HG03139 (cell line): ENCODE data around the gene DLGAP3.

ENCODE experiments used
- ATAC-seq: cut with Tn5 transposase; IDR thresholded peaks from one replicate; pipeline ENCODE4 v1.9.1; 2021; ENCODE audit not compliant: unreplicated experiment

DLGAP3 gene

DNA sequence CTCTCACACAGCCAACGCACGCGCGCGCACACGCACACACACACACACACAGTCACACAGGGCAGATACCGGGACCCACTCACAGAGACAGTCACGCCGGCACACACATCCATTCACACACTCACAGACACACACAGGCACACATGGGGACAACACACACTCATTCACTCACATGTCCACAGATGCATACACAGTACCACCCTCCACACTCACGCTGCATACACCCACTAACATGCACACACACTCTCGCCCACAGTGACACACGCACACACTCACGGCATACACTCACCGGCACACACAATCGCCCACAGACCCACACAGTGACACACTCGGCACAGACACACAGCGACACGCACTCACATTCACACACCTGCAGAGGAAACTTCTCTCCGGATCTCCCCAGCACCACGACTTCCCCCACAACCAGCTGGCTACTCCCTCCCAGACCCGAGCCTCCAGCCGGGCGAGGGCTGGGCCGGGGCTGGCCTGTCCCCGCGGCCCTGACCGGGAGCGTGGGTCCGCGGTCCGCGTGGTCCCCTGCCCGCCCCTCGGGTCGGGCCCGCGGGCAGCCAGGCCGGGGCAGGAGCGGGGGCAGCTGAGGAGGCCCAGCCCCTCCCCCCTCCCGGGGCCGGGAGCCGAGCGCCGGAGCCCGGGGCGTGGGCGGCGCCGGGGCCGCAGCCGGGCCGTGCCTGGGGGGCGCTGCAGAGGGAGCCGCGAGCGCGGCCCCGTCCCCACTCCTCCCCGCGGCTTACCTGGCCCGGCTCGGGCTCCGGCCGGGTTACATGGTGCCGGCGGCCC lies 552 bp downstream of the DLGAP3 start:
- ATAC-seq = no peak

GRCh38 chr1:34928066-34928696 lies 1.3 kb downstream of the DLGAP3 start:
- ATAC-seq = no peak

- no peak for ATAC-seq
These were observed 2.1 kb downstream of the DLGAP3 start for GRCh38 chr1:34927316-34927715.

- no peak for ATAC-seq
These were observed 2.6 kb downstream of the DLGAP3 start for GRCh38 chr1:34926894-34927293.

GRCh38 chr1:34926156-34926555 lies 3.3 kb downstream of the DLGAP3 start:
- no peak for ATAC-seq

DNA sequence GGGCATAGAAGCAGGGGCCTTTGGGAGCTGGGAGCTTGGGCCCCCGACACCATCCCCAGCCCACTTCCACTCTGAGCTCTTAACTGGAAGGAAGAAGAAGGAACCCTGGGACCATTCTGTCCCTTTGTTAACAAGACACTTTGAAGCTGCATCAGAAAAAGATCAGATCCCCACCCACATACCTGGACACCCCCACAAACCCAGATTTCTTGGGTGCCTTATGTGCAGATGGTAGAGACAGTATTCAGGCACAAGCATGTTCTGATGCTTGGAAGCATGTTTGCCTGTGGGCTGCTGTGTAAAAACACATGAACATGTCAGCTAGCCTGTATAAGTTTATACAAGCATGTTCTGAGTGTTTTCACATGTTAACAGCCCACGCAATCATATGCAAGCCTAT lies 3.7 kb downstream of the DLGAP3 start:
- no peak for ATAC-seq

DNA sequence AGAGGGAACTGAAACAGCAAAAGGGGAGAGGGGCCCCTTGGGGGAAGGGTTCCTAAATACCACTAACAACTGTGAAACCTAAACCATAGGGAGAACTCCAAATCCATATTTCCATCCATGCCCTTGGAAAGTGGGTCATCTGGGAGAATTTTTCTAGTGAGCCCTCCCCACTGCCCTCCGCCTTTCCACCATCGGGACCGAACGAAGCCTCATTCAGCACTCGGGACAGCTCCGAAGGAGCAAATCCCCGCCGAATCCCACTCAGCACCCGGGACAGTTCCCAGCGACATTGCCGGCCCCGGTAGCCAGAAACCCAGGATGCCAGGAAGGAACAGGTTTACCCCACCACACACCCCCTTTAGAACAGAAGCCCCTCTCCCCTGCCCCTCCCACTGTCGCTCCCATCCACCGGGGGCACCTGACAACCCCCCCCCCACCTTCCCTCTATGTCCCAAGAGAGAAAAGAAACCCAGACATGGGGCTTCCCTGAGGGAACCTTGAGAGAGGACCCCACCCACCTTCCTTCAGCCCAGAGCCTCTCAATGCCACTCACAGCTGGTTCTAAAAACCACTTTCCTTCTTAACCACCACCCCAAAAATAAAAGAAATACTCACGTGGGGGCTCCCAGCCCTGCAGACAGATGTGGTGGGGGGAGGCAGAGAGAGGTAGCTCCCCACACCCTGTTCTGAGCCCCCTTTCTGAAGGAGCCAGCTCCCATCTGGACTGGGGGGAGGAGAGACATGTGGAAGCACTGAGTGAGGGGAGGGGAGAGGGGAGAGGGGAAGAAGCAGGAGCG lies 4.5 kb downstream of the DLGAP3 start:
- ATAC-seq = no peak

GRCh38 chr1:34923490-34923889 lies 6.0 kb downstream of the DLGAP3 start:
- no peak for ATAC-seq

GRCh38 chr1:34918977-34919561 lies 10.4 kb downstream of the DLGAP3 start:
- ATAC-seq = no peak

DNA sequence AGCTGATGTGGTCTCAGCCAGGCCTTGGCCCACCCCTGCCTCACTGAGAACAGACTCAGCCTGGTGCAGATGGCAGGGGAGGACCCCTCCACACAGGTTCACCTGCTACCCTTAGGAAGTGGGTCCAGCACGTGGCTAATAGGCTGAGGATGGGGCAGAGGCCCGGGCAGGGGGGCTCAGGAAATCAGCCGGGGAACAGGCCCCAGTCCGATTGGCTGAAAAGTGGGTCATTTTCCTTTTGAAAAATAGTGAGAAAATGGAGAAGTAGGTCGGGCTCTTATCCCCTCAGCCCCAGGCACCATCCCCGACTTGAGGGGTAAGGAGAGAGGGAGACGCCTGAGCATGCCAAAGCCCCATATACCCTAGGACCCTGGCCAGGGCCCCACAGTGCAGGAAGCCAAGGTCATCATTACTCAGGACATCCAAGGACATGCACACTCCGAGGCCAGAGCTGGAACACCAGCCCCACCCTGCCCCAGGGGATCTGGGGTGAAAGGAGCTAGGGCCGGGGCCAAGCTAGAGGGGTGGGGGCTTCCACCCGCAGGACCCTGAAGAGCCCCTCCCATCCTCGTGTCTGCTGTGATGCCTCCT lies 11.0 kb downstream of the DLGAP3 start:
- ATAC-seq = no peak

GRCh38 chr1:34917017-34917416 lies 12.4 kb downstream of the DLGAP3 start:
- no peak for ATAC-seq

- ATAC-seq = no peak
These were observed 13.3 kb downstream of the DLGAP3 start for GRCh38 chr1:34916104-34916503.

- no peak for ATAC-seq
These were observed 13.9 kb downstream of the DLGAP3 start for GRCh38 chr1:34915521-34915920.

GRCh38 chr1:34914958-34915357 lies 14.5 kb downstream of the DLGAP3 start:
- no peak for ATAC-seq

DNA sequence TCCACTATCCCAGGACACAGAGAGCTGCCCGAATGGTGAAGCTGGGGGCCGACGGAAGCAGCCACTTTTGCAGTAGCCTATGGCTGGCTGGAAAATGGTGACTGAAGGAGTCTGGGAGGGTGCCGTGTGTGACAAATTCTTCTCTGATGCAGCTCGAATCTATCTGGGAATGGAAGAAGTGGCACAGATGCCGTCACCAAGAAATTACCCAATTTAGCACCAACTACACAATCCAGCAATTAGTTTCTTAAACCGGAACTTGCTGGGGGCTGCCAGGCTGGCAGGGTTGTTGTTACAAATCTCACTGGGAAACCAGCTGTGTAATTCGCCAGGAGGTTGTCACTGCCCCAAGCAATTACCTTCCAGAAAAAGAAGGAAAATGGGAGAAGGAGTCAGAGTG lies 18.0 kb downstream of the DLGAP3 start:
- ATAC-seq = no peak

- no peak for ATAC-seq
These were observed 19.0 kb downstream of the DLGAP3 start for GRCh38 chr1:34910425-34910824.

DNA sequence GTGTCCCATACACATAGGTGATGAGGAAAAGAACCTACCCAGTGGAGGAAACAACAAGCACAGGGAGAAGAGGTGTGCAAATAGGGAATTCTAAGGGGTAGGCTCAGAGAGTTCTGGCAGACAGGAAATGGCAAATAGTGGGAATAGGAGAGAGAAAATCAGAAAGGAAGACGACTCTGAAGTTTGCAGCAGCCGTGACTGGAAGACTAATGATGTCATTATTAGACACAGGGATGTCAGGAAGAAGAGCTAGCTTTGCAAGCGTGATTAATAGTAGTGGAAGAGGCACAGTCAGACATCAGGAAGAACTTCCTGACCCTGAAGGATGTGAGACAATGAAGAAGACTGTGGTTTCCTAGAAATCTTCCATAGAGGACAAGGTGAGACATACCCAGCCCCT lies 21.1 kb downstream of the DLGAP3 start:
- ATAC-seq = no peak

DNA sequence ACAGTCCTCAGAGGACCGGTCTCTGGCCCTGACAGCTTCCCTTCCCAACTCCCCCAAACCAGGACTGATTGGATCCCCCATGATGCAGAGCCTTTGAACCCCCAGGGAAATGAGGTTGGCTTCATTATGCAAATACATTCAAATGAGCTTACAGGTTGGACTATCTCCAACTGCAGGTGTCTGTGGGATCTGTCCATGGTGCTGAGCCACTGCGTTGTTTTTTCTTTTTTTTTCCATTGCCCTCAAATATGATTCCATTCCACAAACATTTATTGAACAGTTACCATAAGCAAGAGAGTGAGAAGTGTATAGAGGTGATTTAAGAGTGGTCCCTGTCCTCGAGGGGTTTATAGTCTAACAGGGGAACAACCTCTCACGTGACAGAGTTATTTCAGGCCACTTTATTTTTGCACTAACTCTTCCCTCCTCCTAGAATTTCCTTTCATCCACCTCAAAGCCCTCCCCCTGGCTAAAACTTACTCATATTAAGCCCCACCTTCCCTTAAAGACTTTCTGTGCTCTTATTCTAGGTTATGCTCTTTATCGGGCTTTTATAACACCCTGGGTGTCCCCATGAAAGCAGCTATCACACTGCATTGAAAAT lies 21.9 kb downstream of the DLGAP3 start:
- no peak for ATAC-seq

GRCh38 chr1:34906756-34907155 lies 22.7 kb downstream of the DLGAP3 start:
- ATAC-seq = no peak

- no peak for ATAC-seq
These were observed 23.2 kb downstream of the DLGAP3 start for GRCh38 chr1:34906222-34906621.

- no peak for ATAC-seq
These were observed 24.4 kb downstream of the DLGAP3 start for GRCh38 chr1:34905098-34905459.
